AG08396 (cell line): Measurements from ENCODE around the gene NCEH1.
"Not testable (repeated sequence)": the region's sequence is repeated elsewhere in the genome, so short reads cannot be mapped to it uniquely, and the experiment has no call there.

Experiments used
- DNase-seq: peaks from one replicate; pipeline ENCODE4 v3.0.0; 2012; ENCODE audit warnings: low spot score, mixed read lengths

NCEH1 gene

GRCh38 chr3:172707967-172708366 is 2.9 kb downstream of the NCEH1 start:
- peak; percentile 18 for DNase-seq

- DNase-seq, result no peak
These were observed 3.8 kb downstream of the NCEH1 start for GRCh38 chr3:172707030-172707429.

GRCh38 chr3:172705170-172705569 is 5.7 kb downstream of the NCEH1 start:
- DNase-seq, result no peak

DNA sequence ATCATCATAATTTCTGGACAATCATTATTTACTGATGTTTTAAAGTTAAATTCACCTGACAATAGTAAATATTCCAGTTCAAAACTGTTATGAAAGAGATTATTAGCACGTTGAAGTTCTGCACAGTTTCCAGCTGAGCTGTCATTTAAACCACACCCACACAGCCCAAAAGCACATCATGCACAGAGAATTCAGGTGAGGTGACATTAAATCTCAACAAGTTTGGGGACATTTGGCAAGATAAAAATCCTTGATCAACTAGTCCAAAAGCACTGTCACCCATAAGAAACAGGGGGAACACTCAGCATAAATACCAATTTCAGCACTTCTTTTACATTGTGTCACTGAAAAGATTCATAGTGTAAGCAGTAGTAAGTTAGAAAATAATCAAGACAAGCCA is 6.9 kb downstream of the NCEH1 start:
- DNase-seq, result no peak

GRCh38 chr3:172702731-172703130 is 8.1 kb downstream of the NCEH1 start:
- not testable (repeated sequence) for DNase-seq

GRCh38 chr3:172702256-172702655 is 8.6 kb downstream of the NCEH1 start:
- DNase-seq, result no peak

- no peak for DNase-seq
These were observed 9.1 kb downstream of the NCEH1 start for GRCh38 chr3:172701751-172702150.

- DNase-seq, result no peak
These were observed 9.9 kb downstream of the NCEH1 start for GRCh38 chr3:172700936-172701455.

- DNase-seq, result no peak
These were observed 10.6 kb downstream of the NCEH1 start for GRCh38 chr3:172700256-172700655.

GRCh38 chr3:172699031-172699430 is 11.8 kb downstream of the NCEH1 start:
- no peak for DNase-seq

DNA sequence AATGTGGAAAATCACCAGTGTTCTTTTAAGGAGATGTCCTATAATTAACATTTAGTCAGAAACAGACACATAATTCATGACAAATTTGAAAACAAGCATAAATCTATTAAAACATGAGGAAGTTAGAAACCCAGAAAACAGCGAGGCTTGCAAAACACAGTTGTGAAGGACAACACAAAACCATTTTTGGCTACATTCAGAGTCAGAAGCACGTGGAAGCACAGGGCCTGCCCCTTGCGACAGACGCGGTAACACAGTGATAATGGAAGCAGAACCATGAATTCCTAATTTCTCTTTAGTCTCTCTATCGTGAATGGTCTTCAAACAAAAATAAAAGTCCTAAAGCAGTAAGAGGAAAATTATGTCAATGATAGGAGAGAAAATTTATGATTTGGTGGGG is 12.2 kb downstream of the NCEH1 start:
- DNase-seq, result no peak

DNA sequence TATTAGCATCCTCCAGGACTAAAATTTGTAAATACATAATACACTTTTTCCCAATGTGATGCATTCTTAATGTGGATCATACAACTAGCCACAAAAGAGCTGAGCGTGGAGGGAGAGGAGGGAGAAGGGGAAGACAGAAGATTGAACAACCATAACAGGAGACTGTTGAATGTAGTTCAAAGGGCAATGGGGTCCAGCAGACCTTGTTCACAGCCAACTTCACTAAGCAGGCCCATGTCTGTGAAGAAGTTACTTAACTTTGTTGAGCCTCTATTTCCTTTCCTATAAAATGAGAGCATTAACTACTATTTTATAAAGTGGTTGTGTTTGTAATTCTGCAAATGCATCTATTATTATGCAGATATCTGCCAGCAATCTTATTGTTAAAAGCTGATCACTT is 13.3 kb downstream of the NCEH1 start:
- no peak for DNase-seq

- DNase-seq, result no peak
These were observed 14.5 kb downstream of the NCEH1 start for GRCh38 chr3:172696357-172696756.

DNA sequence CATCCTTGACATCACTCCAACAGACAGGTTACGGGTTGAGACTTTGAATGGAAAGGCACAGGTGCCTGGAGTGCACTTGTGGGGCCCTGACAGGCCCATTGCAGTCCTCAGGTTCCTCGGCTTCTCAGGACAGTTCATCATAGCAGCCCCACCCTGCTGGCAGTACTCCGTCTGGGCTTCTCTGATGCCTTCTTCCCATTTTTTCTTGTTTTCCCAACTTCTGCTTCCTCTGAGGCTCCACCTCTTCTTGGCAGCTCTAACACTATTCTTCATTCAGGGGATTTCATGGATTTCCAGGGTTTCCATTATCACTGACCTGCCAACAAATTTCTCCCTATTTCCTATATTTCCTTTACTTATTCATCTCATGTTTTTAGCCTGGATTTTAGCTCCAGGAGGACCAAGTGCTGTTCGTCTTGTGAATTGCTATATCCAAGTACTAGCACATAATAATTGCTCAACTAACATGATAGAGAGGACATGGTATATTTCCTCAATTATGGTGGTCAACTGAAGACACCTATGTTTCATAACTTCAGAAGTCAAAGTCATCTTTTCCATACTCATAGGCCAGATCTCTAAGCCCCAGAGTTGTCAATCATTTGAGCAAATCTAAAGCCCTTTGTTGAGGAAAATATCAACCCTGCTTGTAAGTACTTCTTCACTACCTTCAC is 16.2 kb downstream of the NCEH1 start:
- DNase-seq, result no peak

DNA sequence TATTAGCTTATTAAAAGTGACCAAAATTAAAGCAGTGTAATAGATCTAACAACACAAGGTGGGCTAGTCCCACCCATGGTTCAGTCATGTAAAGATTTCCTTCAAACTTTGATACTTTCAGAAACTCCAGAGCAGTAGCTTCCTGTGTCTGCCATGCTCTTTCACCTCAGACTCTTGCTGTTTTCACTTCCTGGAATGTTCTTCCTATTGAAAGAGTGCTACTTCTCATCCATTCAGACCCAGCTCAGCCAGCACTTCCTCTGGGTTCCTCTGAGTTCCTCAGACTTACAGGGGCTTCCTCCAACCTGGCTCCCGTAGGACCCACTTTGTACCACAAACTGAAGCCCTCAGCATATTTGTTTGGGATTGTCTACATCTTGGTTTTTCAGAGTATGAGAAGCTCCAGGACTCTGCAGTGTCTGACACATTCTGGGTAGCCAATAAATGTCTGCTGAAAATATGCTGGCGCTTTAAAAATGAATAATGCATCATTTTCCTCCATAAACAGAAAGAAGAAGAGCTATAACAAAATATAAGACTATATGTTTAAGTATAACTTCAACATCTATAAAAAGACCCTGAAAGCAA is 18.0 kb downstream of the NCEH1 start:
- DNase-seq, result no peak

DNA sequence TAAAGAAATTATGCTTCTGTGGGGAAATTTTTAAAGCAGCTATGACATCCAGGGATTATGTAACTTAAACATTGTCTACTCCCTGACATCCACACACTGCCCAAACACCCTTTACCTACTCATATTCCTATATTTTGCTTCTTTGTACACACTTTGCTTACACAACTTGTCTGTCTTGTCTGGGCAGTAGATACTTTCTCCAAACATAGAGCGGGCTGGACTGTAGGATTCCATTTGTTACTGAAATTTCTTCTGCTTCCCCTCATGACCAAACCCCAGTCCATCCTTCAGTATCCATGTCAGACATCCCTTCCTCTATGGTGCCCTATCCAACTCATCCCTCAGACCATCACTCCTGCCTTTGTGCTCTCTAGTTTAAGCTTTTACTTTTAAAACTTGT is 19.9 kb downstream of the NCEH1 start:
- DNase-seq, result no peak

DNA sequence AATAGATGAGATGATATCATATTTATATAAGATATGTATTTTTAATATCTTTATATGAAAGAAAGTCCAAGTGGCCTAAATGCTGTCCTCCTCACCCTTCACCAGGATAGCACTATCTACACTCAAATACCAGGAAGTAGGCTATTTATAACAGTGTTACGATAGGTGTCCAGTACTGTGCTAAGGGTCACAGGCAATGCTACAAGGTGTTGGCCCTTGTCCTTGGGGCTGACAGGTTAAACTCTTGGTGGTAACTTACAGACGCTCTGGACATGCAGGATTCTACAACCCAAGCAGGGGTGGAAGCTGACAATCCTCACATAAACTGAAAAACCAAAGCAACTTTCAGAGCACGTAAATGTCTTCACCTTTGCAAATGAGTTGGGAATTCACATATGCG is 22.3 kb downstream of the NCEH1 start:
- no peak for DNase-seq

GRCh38 chr3:172687501-172687900 is 23.4 kb downstream of the NCEH1 start:
- no peak for DNase-seq

DNA sequence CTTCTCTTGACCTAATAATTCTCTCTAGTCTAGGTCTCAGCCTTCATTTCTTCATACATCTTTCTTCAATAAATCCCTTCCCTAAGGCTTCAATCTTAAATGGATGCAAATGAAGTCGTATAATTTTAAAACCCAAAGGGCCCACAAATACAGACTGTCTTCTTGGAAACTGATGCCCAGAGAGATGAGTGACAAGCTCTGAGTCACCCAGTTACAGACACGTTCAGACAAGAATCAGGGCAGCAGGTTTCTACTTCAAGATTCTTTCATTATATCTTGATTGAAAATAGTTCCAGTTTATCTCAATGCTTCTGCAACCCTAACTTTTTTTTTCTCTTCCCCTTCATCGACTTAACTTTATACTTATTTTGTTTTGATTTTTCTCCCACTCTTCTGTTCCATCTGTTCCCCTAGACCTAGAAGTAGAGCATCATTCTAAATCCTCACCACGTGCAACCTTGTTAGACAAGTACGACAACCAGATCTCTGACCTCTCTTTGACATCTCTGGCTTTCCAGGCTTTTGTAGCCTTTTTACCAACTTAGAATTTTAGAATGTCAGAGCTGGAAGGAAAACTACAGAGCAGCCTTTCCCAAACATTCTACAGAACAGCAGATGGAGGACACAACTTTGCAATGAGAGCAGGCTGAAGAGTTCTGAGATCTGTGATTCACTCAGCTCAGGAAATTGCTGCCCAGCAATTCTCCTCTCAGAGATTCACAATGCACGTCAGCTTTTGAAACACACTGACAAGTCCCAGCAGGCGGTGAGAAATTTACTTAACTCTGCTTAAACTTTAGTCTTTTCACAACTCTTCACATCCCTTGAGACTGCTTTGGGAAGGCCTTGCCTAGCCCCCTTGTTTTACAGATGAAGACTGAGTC is 25.3 kb downstream of the NCEH1 start:
- no peak for DNase-seq

GRCh38 chr3:172680684-172681083 is 30.2 kb downstream of the NCEH1 start:
- no peak for DNase-seq

DNA sequence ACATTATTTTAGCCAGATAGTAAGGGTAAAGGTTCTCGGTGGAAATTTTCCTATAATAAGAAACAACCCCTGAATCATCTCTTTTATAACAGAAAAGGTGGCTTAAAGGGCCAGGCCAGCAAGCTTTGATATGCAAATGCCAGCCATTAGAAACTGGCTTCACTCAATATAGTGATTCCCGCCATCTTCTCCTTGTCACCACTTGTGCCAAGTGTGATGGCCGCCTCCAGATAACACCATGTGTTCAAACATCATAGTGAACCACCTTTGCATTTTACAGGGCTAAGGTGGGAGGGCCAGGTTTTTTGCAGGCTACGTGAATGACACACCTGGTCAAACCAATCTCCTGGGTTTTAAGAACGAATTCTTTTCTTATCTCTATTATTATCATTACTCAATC is 31.3 kb downstream of the NCEH1 start:
- DNase-seq, result no peak

- no peak for DNase-seq
These were observed 32.8 kb downstream of the NCEH1 start for GRCh38 chr3:172678068-172678467.
